Stomach (tissue), 9 donors: ENCODE measurements around the gene MAP1LC3B. TPM values are rescaled to one million over a fixed set of nuclear protein-coding genes. Genes with fewer than 3 reads are reported as not detected.

Experiments
- DNase-seq, 2 donors: peaks; one replicate each; pipeline versions ENCODE4 v3.0.0 to v3.0.0-alpha.2; 2013 to 2019
- H3K27ac ChIP-seq, 5 donors: fragments of 200-600 bp in 4 of 5; sonication (generic) in 4 of 5; one replicate each; pipeline ENCODE4 v1.5.1; 2013 to 2019; ENCODE audit warnings: mild to moderate bottlenecking in 1 of 5, moderate library complexity in 1 of 5
- H3K27me3 ChIP-seq, 3 donors: fragments of 200-600 bp; sonication (generic); one replicate each; pipeline ENCODE4 v1.5.1; 2017 to 2019; ENCODE audit warnings: mixed run types in 1 of 3
- H3K36me3 ChIP-seq, 4 donors: fragments of 200-600 bp; sonication (generic); 1 replicate in 3 of 4; 2 replicates in 1 of 4; pipeline ENCODE4 v1.5.1; 2016 to 2019
- H3K4me1 ChIP-seq, 4 donors: fragments of 200-600 bp; sonication (generic); one replicate each; pipeline ENCODE4 v1.5.1; 2016 to 2019
- H3K4me3 ChIP-seq, 4 donors: fragments of 200-600 bp; sonication (generic) in 3 of 4; one replicate each; pipeline ENCODE4 v1.5.1; 2016 to 2019; ENCODE audit warnings: mild to moderate bottlenecking in 1 of 4
- H3K9me3 ChIP-seq, 4 donors: fragments of 200-600 bp; sonication (generic); one replicate each; pipeline ENCODE4 v1.5.1; 2016 to 2019
- EP300 ChIP-seq: sonication (generic); formaldehyde crosslinking; IDR thresholded peaks from one replicate; pipeline ENCODE4 v1.6.1; 2017; ENCODE audit warnings: antibody characterized with exemption
- POLR2A ChIP-seq, 4 donors: fragments of 450-650 bp; IDR thresholded peaks; one replicate each; pipeline ENCODE4 v1.6.1; 2016; ENCODE audit warnings: antibody characterized with exemption in 4 of 4, control low read depth in 2 of 4, mild to moderate bottlenecking in 1 of 4, moderate library complexity in 1 of 4
- POLR2AphosphoS5 ChIP-seq, 3 donors: sonication (generic); formaldehyde crosslinking; IDR thresholded peaks; one replicate each; pipeline ENCODE4 v1.6.1; 2016; ENCODE audit warnings: antibody characterized with exemption in 3 of 3
- WGBS, 5 donors: extraction: QIAGEN DNeasy Blood & Tissue Kit in 3 of 5; methylation state at CpG; one replicate each; pipeline versions ENCODE4 v1.1.5 to v1.1.7; 2013 to 2018; 5-methylcytosine and 5-hydroxymethylcytosine counted together
- intact Hi-C: fragments of 100-400 bp; cut with DNase I; formaldehyde crosslinking; loops from one replicate; pipeline ENCODE4 v1.15.1; 2023; ENCODE audit warnings: low total_unique reads
- polyA plus RNA-seq, 3 donors: library from polyadenylated mRNA; stranded (reverse); fragments of 200-250 nt; gene quantifications; one replicate each; pipeline ENCODE4 v1.2.3, GENCODE V29; 2013
- total RNA-seq, 5 donors: library from RNA; depleted of rRNA; stranded (reverse); fragments of >200 nt; gene quantifications; one replicate each; pipeline versions ENCODE4 v1.1.0 to v1.2.3, GENCODE V29; 2014 to 2016
- TF ChIP-seq, protein P1 (sequence below), 7 experiments: fragments of 450-650 bp in 4 of 7; fragments of 200-600 bp in 3 of 7; sonication (generic) in 3 of 7; IDR thresholded peaks; one replicate each; pipeline ENCODE4 v1.5.1; 2016 to 2019; ENCODE audit warnings: antibody characterized with exemption in 7 of 7, control low read depth in 2 of 7, mild to moderate bottlenecking in 1 of 7
- donor health status: healthy with polysubstance abuse.
- donor health status: Bipolar disorder and iron deficiency.
- donor health status: healthy.

Gene MAP1LC3B
- total and polyA plus RNA-seq, 8 donors = 24.6 to 111 (median 50.1) TPM

DNA sequence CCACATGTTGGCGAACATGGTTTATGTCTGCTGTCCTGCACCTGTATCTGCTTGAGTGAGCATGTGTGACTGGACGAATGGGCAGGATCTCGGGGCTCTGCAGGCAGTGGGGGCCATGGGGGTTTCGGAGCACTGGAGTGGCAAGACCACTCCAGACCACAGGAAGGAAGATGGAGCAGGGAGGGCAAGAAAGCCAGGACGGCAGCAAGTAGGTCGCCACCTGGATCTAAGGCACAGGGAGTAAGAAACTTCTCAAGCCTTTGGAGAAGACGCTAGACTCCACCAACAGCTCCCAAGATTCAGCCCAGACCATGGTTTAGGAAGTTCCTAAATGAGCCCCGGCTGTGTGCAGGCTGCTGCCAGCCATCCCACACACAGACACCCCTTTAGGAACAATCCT is 42.1 kb upstream of the MAP1LC3B start:
- no peak overlapping the region for H3K4me3 ChIP-seq
- TF ChIP-seq EP300 (no peak), POLR2AphosphoS5 (IDR thresholded peaks at IDR 0.05) (no peak), POLR2A (IDR thresholded peaks at IDR 0.05) (no peak)
- TF ChIP-seq, protein P1, sequence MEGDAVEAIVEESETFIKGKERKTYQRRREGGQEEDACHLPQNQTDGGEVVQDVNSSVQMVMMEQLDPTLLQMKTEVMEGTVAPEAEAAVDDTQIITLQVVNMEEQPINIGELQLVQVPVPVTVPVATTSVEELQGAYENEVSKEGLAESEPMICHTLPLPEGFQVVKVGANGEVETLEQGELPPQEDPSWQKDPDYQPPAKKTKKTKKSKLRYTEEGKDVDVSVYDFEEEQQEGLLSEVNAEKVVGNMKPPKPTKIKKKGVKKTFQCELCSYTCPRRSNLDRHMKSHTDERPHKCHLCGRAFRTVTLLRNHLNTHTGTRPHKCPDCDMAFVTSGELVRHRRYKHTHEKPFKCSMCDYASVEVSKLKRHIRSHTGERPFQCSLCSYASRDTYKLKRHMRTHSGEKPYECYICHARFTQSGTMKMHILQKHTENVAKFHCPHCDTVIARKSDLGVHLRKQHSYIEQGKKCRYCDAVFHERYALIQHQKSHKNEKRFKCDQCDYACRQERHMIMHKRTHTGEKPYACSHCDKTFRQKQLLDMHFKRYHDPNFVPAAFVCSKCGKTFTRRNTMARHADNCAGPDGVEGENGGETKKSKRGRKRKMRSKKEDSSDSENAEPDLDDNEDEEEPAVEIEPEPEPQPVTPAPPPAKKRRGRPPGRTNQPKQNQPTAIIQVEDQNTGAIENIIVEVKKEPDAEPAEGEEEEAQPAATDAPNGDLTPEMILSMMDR (IDR thresholded peaks at IDR 0.05) = no peak
- H3K27me3 ChIP-seq = no peaks in the 10 kb centered on the region
- peaks cover 4 to 27% (median 14%) of the 10 kb centered on the region in 4 donors for H3K4me1 ChIP-seq
- H3K36me3 ChIP-seq = peaks cover 15 to 65% (median 56%) of the 10 kb centered on the region in 4 donors
- no peak overlapping the region for H3K27ac ChIP-seq
- 86 to 98% (median 93%) methylated on average over 8 of the region's 8 CpGs for WGBS, 5 donors
- DNase-seq = no peak
- intact Hi-C loops = no loop called here
- no peaks in the 10 kb centered on the region for H3K9me3 ChIP-seq

DNA sequence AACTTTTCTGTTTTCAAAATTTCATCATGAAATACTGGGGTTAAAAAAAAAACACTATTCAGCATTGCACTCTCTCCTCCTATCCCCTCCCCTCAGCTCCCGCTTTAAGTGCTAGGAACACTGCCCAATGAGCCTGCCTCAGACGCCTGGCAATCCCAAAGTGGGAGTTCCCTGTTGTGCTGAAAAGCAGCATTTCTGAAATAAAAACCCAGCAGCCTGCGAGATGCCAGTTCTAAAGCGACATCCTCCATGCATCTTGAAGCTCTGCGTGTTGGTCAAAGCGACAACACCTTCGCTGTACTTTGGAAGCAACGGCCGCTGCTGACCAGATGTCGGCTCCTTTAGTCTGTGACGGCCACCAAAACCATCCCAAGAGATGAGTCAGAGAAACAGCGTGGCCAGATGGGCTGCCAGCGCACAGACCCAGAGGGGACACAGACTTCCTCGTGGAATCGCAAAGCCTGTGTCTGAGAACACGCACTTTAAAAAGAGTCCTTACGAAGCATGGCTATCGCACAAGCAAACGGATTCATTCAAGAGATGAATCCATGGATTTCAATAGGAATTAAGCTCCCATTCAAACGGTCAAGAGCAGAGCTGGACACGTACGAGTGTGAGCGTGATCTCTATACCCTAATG is 41.3 kb upstream of the MAP1LC3B start:
- 77 to 81% (median 79%) methylated on average over 23 of the region's 23 CpGs for WGBS, 5 donors
- TF ChIP-seq EP300 (no peak), POLR2AphosphoS5 (IDR thresholded peaks at IDR 0.05) (no peak), POLR2A (IDR thresholded peaks at IDR 0.05) (no peak)
- TF ChIP-seq, protein P1 (IDR thresholded peaks at IDR 0.05) = no peak
- intact Hi-C loops = no loop called here
- Histone ChIP-seq H3K4me1 (peaks cover under 1 to 20% (median 6%) of the 10 kb centered on the region in 4 donors), H3K4me3 (no peak overlapping the region), H3K9me3 (no peaks in the 10 kb centered on the region), H3K36me3 (peaks cover 14 to 65% (median 53%) of the 10 kb centered on the region in 4 donors), H3K27me3 (no peaks in the 10 kb centered on the region), H3K27ac (no peak overlapping the region)
- DNase-seq = peak in 1 of 2 donors; percentile 54

DNA sequence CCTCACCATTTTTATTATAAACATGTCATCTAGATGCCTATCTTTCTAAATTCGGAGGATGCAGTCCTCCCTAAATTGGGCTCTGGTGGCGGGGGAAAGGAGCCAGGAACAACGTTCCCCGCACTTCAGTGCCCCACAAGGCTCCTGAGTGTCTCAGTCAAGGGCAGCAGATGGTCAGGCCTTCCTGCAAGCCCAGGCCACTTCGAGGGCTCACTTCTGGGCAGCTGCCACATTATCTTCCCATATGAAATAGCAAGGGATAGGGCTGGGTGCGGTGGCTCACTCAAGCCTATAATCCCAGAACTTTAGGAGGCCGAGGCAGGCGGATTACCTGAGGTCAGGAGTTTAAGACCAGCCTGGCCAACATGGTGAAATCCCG is 40.8 kb upstream of the MAP1LC3B start:
- Histone ChIP-seq H3K27me3 (no peaks in the 10 kb centered on the region), H3K36me3 (peaks cover 9 to 63% (median 51%) of the 10 kb centered on the region in 4 donors), H3K4me1 (peaks cover 0 to 17% (median 3%) of the 10 kb centered on the region in 4 donors), H3K27ac (no peak overlapping the region), H3K4me3 (no peak overlapping the region), H3K9me3 (no peaks in the 10 kb centered on the region)
- no peak for TF ChIP-seq POLR2A (IDR thresholded peaks at IDR 0.05)
- TF ChIP-seq POLR2AphosphoS5 (IDR thresholded peaks at IDR 0.05) = no peak
- TF ChIP-seq, protein P1 (IDR thresholded peaks at IDR 0.05) = no peak
- TF ChIP-seq EP300 = no peak
- intact Hi-C loops = no loop called here
- 57 to 76% (median 72%) methylated on average over 9 of the region's 9 CpGs for WGBS, 5 donors
- no peak for DNase-seq

DNA sequence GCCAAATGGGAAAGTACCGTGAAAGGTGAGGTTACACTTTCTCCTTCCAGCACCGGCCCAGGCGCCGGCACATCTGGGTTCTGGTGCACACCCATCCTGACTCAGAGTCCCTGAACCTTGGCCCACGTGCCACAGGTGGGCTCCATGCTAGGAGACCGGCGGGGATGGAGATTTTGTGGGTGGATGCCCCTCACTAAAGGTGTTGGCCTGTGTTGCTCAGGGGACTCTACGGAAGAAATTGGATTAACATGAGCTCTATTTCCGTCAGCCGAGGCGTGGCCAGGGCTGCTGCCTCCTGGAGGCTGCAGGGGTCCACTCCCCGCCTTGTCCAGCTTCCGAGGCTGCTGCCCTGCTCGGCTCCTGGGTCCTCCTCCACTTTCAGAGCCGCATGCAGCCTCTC is 39.3 kb upstream of the MAP1LC3B start:
- WGBS, 5 donors = 94 to 96% (median 95%) methylated on average over 10 to 15 of the region's 15 CpGs
- H3K36me3 ChIP-seq = peaks cover 4 to 68% (median 56%) of the 10 kb centered on the region in 4 donors
- intact Hi-C loops = no loop called here
- H3K4me3 ChIP-seq = no peak overlapping the region
- no peaks in the 10 kb centered on the region for H3K27me3 ChIP-seq
- no peak for DNase-seq
- TF ChIP-seq EP300 = no peak
- TF ChIP-seq POLR2A (IDR thresholded peaks at IDR 0.05) = no peak
- TF ChIP-seq POLR2AphosphoS5 (IDR thresholded peaks at IDR 0.05) = no peak
- TF ChIP-seq, protein P1 (IDR thresholded peaks at IDR 0.05) = no peak
- H3K4me1 ChIP-seq = peaks cover 0 to 17% (median 3%) of the 10 kb centered on the region in 4 donors
- H3K27ac ChIP-seq = no peak overlapping the region
- no peaks in the 10 kb centered on the region for H3K9me3 ChIP-seq
